GM23248 (cell line): ENCODE measurements around the gene PGLYRP3.

Experiments
- EZH2 ChIP-seq: fragments of 200-600 bp; sonication (generic); IDR thresholded peaks from 2 replicates; pipeline ENCODE4 v1.6.1; 2018; ENCODE audit warnings: antibody characterized with exemption, mild to moderate bottlenecking; ENCODE audit not compliant: insufficient read depth, poor library complexity, severe bottlenecking
- EZH2phosphoT487 ChIP-seq: fragments of 200-600 bp; sonication (generic); IDR thresholded peaks from 2 replicates; pipeline ENCODE4 v1.6.1; 2018; ENCODE audit warnings: antibody characterized with exemption, moderate library complexity, mild to moderate bottlenecking, low read depth; ENCODE audit not compliant: insufficient read depth

- no peak for TF ChIP-seq EZH2
- TF ChIP-seq EZH2phosphoT487: no peak
Measured at GRCh38 chr1:153302308-153302707, 10.4 kb downstream of the PGLYRP3 start.
